ENCODE measurements around the gene ZNF543. TPM values are rescaled to one million over a fixed set of nuclear protein-coding genes. Genes with fewer than 3 reads are reported as not detected.

Gene ZNF543
- total RNA-seq, 1 experiment from 2014 or later: 8.4 TPM

DNA sequence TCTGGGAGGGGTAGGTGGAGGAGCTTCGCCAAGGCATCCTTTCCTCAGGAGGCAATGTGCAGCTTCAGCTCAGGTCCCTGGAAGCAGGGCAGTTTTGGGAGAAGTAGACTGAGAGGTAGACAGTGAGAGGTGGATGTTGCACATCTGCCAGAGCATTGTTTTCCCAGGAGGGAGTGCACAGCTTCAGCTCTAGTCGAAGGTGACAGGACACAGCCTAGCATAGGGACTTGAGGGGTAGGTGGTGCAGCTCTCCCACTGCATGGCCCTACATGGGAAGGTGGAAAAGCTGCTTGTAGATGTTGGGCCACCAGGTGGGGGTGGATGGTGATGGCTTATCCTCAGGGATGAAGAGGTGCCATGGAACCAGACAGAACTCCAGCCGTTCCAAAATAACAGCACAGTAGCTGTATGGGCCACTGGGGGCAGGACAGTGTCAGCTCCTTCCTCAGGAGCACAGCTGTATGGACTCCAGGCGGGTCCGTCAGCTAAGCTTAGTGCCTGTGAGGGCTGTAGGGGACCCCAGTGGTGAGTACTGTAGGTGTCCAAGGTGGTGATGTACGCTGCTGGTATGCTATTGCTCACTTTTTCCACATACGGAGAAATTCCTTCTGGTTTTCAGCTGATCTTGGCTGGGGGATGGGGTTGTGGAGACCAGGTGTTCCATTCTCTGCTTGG lies 17.4 kb upstream of the ZNF543 start:
- Mint-ChIP-seq H3K9me3 (no peaks in the 10 kb centered on the region), H3K27ac (peak overlapping the region; percentile 42), H3K4me3 (no peak overlapping the region), H3K36me3 (peaks cover 22% of the 10 kb centered on the region), H3K27me3 (ENCODE audit: low read depth) (no peaks in the 10 kb centered on the region), H3K4me1 (0 out of 2 replicates have a peak, but pooled peaks cover 2% of the 10 kb centered on the region)
- POLR2A ChIA-PET: interaction anchor here (1.0 to 1.2 kb wide), 2 partner anchors 10 to 15 kb away, joined by 3 read pairs; no protein-coding TSS in a partner anchor
- ATAC-seq (peak; percentile 89), DNase-seq (ENCODE audit: low spot score) (peak; percentile 24)
- CTCF ChIA-PET: interaction anchor here (0.8 to 2.5 kb wide), 5 partner anchors 15 to 103 kb away, joined by 3 to 11 read pairs (median 9); partner anchors contain the start of genes ZNF304 and ZNF548
- TF ChIP-seq, protein P1, sequence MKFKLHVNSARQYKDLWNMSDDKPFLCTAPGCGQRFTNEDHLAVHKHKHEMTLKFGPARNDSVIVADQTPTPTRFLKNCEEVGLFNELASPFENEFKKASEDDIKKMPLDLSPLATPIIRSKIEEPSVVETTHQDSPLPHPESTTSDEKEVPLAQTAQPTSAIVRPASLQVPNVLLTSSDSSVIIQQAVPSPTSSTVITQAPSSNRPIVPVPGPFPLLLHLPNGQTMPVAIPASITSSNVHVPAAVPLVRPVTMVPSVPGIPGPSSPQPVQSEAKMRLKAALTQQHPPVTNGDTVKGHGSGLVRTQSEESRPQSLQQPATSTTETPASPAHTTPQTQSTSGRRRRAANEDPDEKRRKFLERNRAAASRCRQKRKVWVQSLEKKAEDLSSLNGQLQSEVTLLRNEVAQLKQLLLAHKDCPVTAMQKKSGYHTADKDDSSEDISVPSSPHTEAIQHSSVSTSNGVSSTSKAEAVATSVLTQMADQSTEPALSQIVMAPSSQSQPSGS (CRISPR knock-in tag; IDR thresholded peaks at IDR 0.05; ENCODE audit: borderline replicate concordance, low read depth): no peak
- TF ChIP-seq TEAD4 (CRISPR knock-in tag; IDR thresholded peaks at IDR 0.05): no peak
- TF ChIP-seq, protein P2, sequence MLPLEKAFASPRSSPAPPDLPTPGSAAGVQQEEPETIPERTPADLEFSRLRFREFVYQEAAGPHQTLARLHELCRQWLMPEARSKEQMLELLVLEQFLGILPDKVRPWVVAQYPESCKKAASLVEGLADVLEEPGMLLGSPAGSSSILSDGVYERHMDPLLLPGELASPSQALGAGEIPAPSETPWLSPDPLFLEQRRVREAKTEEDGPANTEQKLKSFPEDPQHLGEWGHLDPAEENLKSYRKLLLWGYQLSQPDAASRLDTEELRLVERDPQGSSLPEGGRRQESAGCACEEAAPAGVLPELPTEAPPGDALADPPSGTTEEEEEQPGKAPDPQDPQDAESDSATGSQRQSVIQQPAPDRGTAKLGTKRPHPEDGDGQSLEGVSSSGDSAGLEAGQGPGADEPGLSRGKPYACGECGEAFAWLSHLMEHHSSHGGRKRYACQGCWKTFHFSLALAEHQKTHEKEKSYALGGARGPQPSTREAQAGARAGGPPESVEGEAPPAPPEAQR (CRISPR knock-in tag; IDR thresholded peaks at IDR 0.05): no peak
- no peak for TF ChIP-seq ELF4 (CRISPR knock-in tag; IDR thresholded peaks at IDR 0.05; ENCODE audit: low read depth)
- TF ChIP-seq, protein P3, sequence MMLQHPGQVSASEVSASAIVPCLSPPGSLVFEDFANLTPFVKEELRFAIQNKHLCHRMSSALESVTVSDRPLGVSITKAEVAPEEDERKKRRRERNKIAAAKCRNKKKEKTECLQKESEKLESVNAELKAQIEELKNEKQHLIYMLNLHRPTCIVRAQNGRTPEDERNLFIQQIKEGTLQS (CRISPR knock-in tag; conservative IDR thresholded peaks at IDR 0.05): no peak
- no peak for TF ChIP-seq MYBL2 (CRISPR knock-in tag; IDR thresholded peaks at IDR 0.05)
- TF ChIP-seq ZMAT4 (CRISPR knock-in tag; IDR thresholded peaks at IDR 0.05): no peak
- TF ChIP-seq NR1H2 (CRISPR knock-in tag; IDR thresholded peaks at IDR 0.05): no peak

DNA sequence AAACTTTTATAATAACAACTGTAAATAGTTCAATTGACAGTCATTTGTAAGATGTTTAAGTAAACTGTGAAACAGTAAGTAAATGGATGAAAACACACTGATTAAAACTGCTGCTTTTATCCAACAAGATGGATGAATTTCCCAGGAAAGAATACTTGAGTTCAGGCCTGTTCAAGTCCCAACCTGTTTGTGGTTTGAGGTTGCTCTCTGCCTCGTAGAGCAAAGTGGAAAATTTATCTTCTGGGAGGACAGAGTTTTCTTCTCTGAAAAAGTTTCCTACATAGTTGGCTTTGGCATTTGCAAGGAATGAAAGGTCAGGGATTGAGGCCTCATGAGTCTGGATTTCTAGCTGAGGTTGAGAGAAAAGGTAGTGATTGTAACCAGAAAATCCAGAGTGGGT lies 15.2 kb upstream of the ZNF543 start:
- no peak overlapping the region for H3K27ac Mint-ChIP-seq
- peaks cover 3% of the 10 kb centered on the region; the same call in 1 of the 2 replicates for H3K9me3 Mint-ChIP-seq
- DNase-seq (ENCODE audit: low spot score) (no peak), ATAC-seq (no peak)
- 0 out of 2 replicates have a peak, but pooled peaks cover 2% of the 10 kb centered on the region for H3K4me1 Mint-ChIP-seq
- ChIA-PET POLR2A (no interaction called here), CTCF (no interaction called here)
- no peak overlapping the region for H3K4me3 Mint-ChIP-seq
- peaks cover 2% of the 10 kb centered on the region; the same call in 1 of the 2 replicates for H3K27me3 Mint-ChIP-seq (ENCODE audit: low read depth)
- H3K36me3 Mint-ChIP-seq: peaks cover 12% of the 10 kb centered on the region
- TF ChIP-seq, protein P4, sequence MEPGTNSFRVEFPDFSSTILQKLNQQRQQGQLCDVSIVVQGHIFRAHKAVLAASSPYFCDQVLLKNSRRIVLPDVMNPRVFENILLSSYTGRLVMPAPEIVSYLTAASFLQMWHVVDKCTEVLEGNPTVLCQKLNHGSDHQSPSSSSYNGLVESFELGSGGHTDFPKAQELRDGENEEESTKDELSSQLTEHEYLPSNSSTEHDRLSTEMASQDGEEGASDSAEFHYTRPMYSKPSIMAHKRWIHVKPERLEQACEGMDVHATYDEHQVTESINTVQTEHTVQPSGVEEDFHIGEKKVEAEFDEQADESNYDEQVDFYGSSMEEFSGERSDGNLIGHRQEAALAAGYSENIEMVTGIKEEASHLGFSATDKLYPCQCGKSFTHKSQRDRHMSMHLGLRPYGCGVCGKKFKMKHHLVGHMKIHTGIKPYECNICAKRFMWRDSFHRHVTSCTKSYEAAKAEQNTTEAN (CRISPR knock-in tag; IDR thresholded peaks at IDR 0.05): no peak
- no peak for TF ChIP-seq ZNF423 (CRISPR knock-in tag; IDR thresholded peaks at IDR 0.05)
- TF ChIP-seq IRF2 (CRISPR knock-in tag; IDR thresholded peaks at IDR 0.05; ENCODE audit: borderline replicate concordance, low read depth): no peak
- TF ChIP-seq, protein P5, sequence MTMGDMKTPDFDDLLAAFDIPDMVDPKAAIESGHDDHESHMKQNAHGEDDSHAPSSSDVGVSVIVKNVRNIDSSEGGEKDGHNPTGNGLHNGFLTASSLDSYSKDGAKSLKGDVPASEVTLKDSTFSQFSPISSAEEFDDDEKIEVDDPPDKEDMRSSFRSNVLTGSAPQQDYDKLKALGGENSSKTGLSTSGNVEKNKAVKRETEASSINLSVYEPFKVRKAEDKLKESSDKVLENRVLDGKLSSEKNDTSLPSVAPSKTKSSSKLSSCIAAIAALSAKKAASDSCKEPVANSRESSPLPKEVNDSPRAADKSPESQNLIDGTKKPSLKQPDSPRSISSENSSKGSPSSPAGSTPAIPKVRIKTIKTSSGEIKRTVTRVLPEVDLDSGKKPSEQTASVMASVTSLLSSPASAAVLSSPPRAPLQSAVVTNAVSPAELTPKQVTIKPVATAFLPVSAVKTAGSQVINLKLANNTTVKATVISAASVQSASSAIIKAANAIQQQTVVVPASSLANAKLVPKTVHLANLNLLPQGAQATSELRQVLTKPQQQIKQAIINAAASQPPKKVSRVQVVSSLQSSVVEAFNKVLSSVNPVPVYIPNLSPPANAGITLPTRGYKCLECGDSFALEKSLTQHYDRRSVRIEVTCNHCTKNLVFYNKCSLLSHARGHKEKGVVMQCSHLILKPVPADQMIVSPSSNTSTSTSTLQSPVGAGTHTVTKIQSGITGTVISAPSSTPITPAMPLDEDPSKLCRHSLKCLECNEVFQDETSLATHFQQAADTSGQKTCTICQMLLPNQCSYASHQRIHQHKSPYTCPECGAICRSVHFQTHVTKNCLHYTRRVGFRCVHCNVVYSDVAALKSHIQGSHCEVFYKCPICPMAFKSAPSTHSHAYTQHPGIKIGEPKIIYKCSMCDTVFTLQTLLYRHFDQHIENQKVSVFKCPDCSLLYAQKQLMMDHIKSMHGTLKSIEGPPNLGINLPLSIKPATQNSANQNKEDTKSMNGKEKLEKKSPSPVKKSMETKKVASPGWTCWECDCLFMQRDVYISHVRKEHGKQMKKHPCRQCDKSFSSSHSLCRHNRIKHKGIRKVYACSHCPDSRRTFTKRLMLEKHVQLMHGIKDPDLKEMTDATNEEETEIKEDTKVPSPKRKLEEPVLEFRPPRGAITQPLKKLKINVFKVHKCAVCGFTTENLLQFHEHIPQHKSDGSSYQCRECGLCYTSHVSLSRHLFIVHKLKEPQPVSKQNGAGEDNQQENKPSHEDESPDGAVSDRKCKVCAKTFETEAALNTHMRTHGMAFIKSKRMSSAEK (CRISPR knock-in tag; IDR thresholded peaks at IDR 0.05; ENCODE audit: borderline replicate concordance): no peak
- TF ChIP-seq TEAD4 (CRISPR knock-in tag; IDR thresholded peaks at IDR 0.05): no peak
- no peak for TF ChIP-seq ZNF281 (CRISPR knock-in tag; IDR thresholded peaks at IDR 0.05)
- TF ChIP-seq AR (CRISPR knock-in tag; IDR thresholded peaks at IDR 0.05): no peak
- TF ChIP-seq KAT7 (CRISPR knock-in tag; IDR thresholded peaks at IDR 0.05; ENCODE audit: borderline replicate concordance): no peak
- no peak for TF ChIP-seq SOX15 (CRISPR knock-in tag; IDR thresholded peaks at IDR 0.05)

Data from WTC11 (cell line).